HG02798 (cell line): ENCODE results near the gene LMAN2.
"Not testable (repeated sequence)": the region's sequence is repeated elsewhere in the genome, so short reads cannot be mapped to it uniquely, and the experiment has no call there.

Experiments used
- ATAC-seq: cut with Tn5 transposase; IDR thresholded peaks from one replicate; pipeline ENCODE4 v1.9.1; 2021; ENCODE audit warnings: mild to moderate bottlenecking; ENCODE audit not compliant: unreplicated experiment, poor library complexity

LMAN2 gene

GRCh38 chr5:177310757-177311391, 40.6 kb downstream of the LMAN2 start:
- ATAC-seq: peak; percentile 25

- ATAC-seq: no peak
Observed at GRCh38 chr5:177310332-177310731, 41.1 kb downstream of the LMAN2 start.

GRCh38 chr5:177309351-177310191, 41.9 kb downstream of the LMAN2 start:
- peak; percentile 15 for ATAC-seq

- ATAC-seq: no peak
Observed at GRCh38 chr5:177308740-177309139, 42.7 kb downstream of the LMAN2 start.

- ATAC-seq: no peak
Observed at GRCh38 chr5:177307544-177308363, 43.7 kb downstream of the LMAN2 start.

GRCh38 chr5:177306674-177307543, 44.6 kb downstream of the LMAN2 start:
- no peak for ATAC-seq

GRCh38 chr5:177306103-177306640, 45.3 kb downstream of the LMAN2 start:
- ATAC-seq: not testable (repeated sequence)

- ATAC-seq: no peak
Observed at GRCh38 chr5:177304392-177305119, 46.9 kb downstream of the LMAN2 start.

- ATAC-seq: no peak
Observed at GRCh38 chr5:177303925-177304391, 47.5 kb downstream of the LMAN2 start.

- ATAC-seq: peak; percentile 77
Observed at GRCh38 chr5:177303121-177303924, 48.1 kb downstream of the LMAN2 start, which contains the start of the genes PRELID1 and RAB24. Gene PRELID1, plus strand, starts transcription at chr5:177303799. Its CDS starts 187 bp downstream, at chr5:177303986. Gene RAB24, minus strand, starts transcription at chr5:177303719. Its CDS starts 431 bp downstream, at chr5:177303288.

GRCh38 chr5:177302354-177303110, 48.9 kb downstream of the LMAN2 start:
- no peak for ATAC-seq

- no peak for ATAC-seq
Observed at GRCh38 chr5:177301503-177302165, 49.8 kb downstream of the LMAN2 start.

GRCh38 chr5:177300951-177301350, 50.5 kb downstream of the LMAN2 start:
- no peak for ATAC-seq

GRCh38 chr5:177300236-177300880, 51.1 kb downstream of the LMAN2 start:
- ATAC-seq: no peak

GRCh38 chr5:177299697-177300096, 51.8 kb downstream of the LMAN2 start:
- ATAC-seq: no peak

GRCh38 chr5:177297922-177298321, 53.5 kb downstream of the LMAN2 start:
- ATAC-seq: no peak
